Kidney (tissue), 14 donors: ENCODE data around the gene TRIO. TPM values are rescaled to one million over a fixed set of nuclear protein-coding genes. Genes with fewer than 3 reads are reported as not detected.

Experiments used
- DNase-seq, 5 donors: peaks; one replicate each; pipeline ENCODE4 v3.0.0-alpha.2; 2013 to 2020
- FAIRE-seq: peaks from 2 replicates; lab custom pipeline; 2012; peaks lifted over from hg19 to GRCh38; lab: Jason Lieb, UNC
- H3K27ac ChIP-seq, 2 donors: one replicate each; pipeline ENCODE4 v1.7.0; 2013; ENCODE audit warnings: low read depth in 2 of 2, low read length in 2 of 2, inconsistent platforms in 1 of 2
- H3K27me3 ChIP-seq: one replicate; pipeline ENCODE4 v1.7.1; 2013; ENCODE audit warnings: low read length, inconsistent platforms; ENCODE audit not compliant: control insufficient read depth, insufficient read depth
- H3K36me3 ChIP-seq, 3 donors: one replicate each; pipeline versions ENCODE4 v1.7.0 to v1.7.1; 2013; ENCODE audit warnings: low read length in 3 of 3, control low read depth in 1 of 3, inconsistent platforms in 1 of 3; ENCODE audit not compliant: insufficient read depth in 3 of 3, control insufficient read depth in 2 of 3
- H3K4me1 ChIP-seq, 3 donors: one replicate each; pipeline versions ENCODE4 v1.7.0 to v1.7.1; 2013; ENCODE audit warnings: low read length in 3 of 3, inconsistent platforms in 1 of 3, low read depth in 1 of 3; ENCODE audit not compliant: control insufficient read depth in 2 of 3, insufficient read depth in 2 of 3
- H3K4me3 ChIP-seq, 3 donors: one replicate each; pipeline versions ENCODE4 v1.7.0 to v1.8.1; 2013; ENCODE audit warnings: low read length in 3 of 3, control low read depth in 1 of 3, inconsistent platforms in 1 of 3
- H3K9ac ChIP-seq, 3 donors: one replicate each; pipeline versions ENCODE4 v1.7.0 to v1.7.1; 2013; ENCODE audit warnings: low read length in 3 of 3, control low read depth in 1 of 3, inconsistent platforms in 1 of 3
- H3K9me3 ChIP-seq, 3 donors: one replicate each; pipeline versions ENCODE4 v1.7.0 to v1.7.1; 2013; ENCODE audit warnings: low read length in 3 of 3, control low read depth in 1 of 3, inconsistent platforms in 1 of 3; ENCODE audit not compliant: control insufficient read depth in 2 of 3, insufficient read depth in 1 of 3
- intact Hi-C: fragments of 100-400 bp; cut with DNase I; formaldehyde crosslinking; loops from one replicate; pipeline ENCODE4 v1.11.1; 2022
- polyA plus RNA-seq: library from polyadenylated mRNA; stranded (reverse); fragments of 350-450 nt; fragmentation: Illumina TruSeq; extraction: RNeasy Lipid Tissue Mini Kit (QIAGEN cat#74804); gene quantifications from one replicate; pipeline ENCODE4 v1.2.3, GENCODE V29; 2014; ENCODE audit warnings: low read depth, low replicate concordance; ENCODE audit not compliant: insufficient read depth
- total RNA-seq: library from RNA; stranded (reverse); fragmentation: NEBNext Ultra II Directional; extraction: Animal tissue kit (Norgen Biotek cat#: 25700); gene quantifications from one replicate; pipeline ENCODE4 v1.2.1, GENCODE V29; 2021
- TF ChIP-seq, protein P1 (sequence below): IDR thresholded peaks from 3 replicates; pipeline ENCODE4 v1.5.1; 2012; ENCODE audit warnings: mild to moderate bottlenecking, moderate library complexity, borderline replicate concordance; ENCODE audit not compliant: insufficient read depth; ENCODE audit errors: extremely low read depth
- donor health status: control.
- donor health status: control.
- donor health status: control.
- donor health status: control.
- donor health status: control.
- donor health status: DM: yes; HTN: yes; CAD: no.
- donor health status: Normal renal cell carcinoma (clear cell type).

Gene TRIO
- total and polyA plus RNA-seq, 2 donors from 2014 or later, result 9.5 to 149 TPM

DNA sequence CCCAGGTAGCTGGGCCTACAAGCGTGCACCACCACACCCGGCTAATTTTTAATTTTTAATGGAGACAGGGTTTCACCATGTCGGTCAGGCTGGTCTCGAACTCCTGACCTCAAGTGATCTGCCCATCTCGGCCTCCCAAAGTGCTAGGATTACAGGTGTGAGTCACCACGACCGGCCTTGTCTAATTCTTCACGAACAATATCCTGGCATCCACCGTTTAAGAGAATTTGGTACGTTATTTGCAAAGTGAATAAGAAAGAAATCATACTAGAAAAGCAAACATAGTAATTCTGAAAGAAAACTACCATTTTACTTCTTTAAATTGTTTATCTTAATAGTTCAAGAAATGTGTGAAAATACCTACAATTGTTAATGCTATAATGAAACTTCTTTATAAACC is 42.9 kb upstream of the TRIO start:
- intact Hi-C loops, result no loop called here
- no peak for DNase-seq
- H3K9me3 ChIP-seq, result no peaks in the 10 kb centered on the region
- H3K4me3 ChIP-seq, result no peak overlapping the region
- H3K4me1 ChIP-seq, result no peaks in the 10 kb centered on the region
- no peaks in the 10 kb centered on the region for H3K27me3 ChIP-seq
- H3K9ac ChIP-seq, result no peak overlapping the region
- TF ChIP-seq, protein P1, sequence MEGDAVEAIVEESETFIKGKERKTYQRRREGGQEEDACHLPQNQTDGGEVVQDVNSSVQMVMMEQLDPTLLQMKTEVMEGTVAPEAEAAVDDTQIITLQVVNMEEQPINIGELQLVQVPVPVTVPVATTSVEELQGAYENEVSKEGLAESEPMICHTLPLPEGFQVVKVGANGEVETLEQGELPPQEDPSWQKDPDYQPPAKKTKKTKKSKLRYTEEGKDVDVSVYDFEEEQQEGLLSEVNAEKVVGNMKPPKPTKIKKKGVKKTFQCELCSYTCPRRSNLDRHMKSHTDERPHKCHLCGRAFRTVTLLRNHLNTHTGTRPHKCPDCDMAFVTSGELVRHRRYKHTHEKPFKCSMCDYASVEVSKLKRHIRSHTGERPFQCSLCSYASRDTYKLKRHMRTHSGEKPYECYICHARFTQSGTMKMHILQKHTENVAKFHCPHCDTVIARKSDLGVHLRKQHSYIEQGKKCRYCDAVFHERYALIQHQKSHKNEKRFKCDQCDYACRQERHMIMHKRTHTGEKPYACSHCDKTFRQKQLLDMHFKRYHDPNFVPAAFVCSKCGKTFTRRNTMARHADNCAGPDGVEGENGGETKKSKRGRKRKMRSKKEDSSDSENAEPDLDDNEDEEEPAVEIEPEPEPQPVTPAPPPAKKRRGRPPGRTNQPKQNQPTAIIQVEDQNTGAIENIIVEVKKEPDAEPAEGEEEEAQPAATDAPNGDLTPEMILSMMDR, result no peak
- H3K36me3 ChIP-seq, result no peaks in the 10 kb centered on the region
- no peak for FAIRE-seq
- no peak overlapping the region for H3K27ac ChIP-seq

DNA sequence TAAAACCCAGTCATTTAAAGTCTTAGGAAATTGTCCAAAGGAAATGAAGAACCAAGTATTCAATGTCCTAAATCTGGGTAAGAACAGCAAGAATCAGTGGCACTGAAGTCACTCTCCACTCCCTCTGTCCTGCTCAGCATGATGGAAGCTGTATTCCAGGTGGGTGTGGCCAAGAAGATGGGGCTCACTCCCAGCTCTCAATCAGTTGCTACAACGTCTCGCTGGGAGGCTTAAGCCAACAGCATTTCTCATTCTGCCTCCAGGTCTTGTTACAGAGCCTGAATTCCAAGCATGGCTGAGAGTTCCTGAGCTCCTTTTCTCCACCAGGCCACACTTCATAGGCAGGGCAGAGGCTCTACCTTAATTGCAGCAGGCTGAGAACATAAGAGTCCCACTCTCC is 41.2 kb upstream of the TRIO start:
- Histone ChIP-seq H3K27me3 (no peaks in the 10 kb centered on the region), H3K4me3 (no peak overlapping the region), H3K36me3 (no peaks in the 10 kb centered on the region), H3K9ac (no peak overlapping the region), H3K9me3 (no peaks in the 10 kb centered on the region), H3K27ac (no peak overlapping the region), H3K4me1 (no peaks in the 10 kb centered on the region)
- DNase-seq (no peak), FAIRE-seq (no peak)
- TF ChIP-seq, protein P1, result no peak
- intact Hi-C loops, result no loop called here

DNA sequence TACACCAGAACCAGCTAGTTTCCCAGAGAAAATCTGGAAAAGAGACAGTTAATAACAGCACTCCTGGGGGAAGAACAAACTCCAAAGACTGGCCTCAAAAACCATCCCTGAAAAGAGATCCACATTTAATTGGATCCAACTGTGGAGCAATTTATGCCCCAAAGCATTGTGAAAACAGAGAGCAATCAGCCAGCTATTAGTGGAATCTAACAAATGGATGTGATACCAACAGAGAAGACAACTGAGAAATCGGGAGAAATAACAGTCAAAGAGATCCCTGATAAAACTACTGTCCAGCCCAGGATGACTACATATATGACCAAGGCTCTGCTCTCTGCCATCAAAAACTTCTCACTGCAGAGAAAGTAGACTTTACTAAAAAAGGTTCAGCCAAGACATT is 40.5 kb upstream of the TRIO start:
- no peak for FAIRE-seq

More for the DNA sequence above, 40.5 kb upstream of the TRIO start:
- Histone ChIP-seq H3K4me3 (no peak overlapping the region), H3K27me3 (no peaks in the 10 kb centered on the region), H3K9me3 (no peaks in the 10 kb centered on the region), H3K36me3 (no peaks in the 10 kb centered on the region), H3K9ac (no peak overlapping the region), H3K4me1 (no peaks in the 10 kb centered on the region), H3K27ac (no peak overlapping the region)
- intact Hi-C loops, result no loop called here
- no peak for DNase-seq
- TF ChIP-seq, protein P1, result no peak
